ENCODE measurements around the gene URB1. TPM values are rescaled to one million over a fixed set of nuclear protein-coding genes. Genes with fewer than 3 reads are reported as not detected.

The URB1 gene
- total RNA-seq, 2 experiments from 2014 or later, result 19.4 to 25.4 TPM

GRCh38 chr21:32410291-32410690, 17.5 kb upstream of the URB1 start:
- Histone ChIP-seq H3K4me1 (ENCODE audit: insufficient read depth, low read length, poor library complexity, severe bottlenecking) (no peaks in the 10 kb centered on the region), H3K9me3 (ENCODE audit: low read length) (no peaks in the 10 kb centered on the region), H3K27ac (ENCODE audit: low read depth, low read length, poor library complexity, severe bottlenecking) (no peak overlapping the region), H3K4me2 (ENCODE audit: low read length) (no peak overlapping the region), H2AFZ (ENCODE audit: low read length) (no peak overlapping the region), H3K36me3 (ENCODE audit: insufficient read depth, low read length) (no peaks in the 10 kb centered on the region), H3K9me2 (ENCODE audit: insufficient read depth, low read length) (no peaks in the 10 kb centered on the region), H3K4me3 (ENCODE audit: low read depth, low read length, poor library complexity, severe bottlenecking) (no peak overlapping the region), H3K79me2 (ENCODE audit: insufficient read depth, low read depth, low read length) (no peaks in the 10 kb centered on the region), H4K20me1 (ENCODE audit: insufficient read depth, low read length) (no peaks in the 10 kb centered on the region)
- ChIA-PET CTCF (ENCODE audit: unreplicated experiment) (no interaction called here), POLR2A (no interaction called here)
- intact Hi-C loops (cut with micrococcal nuclease; ENCODE audit: unreplicated experiment), result no loop called here
- no TSS peak for BruUV-seq (replicated peaks)
- TF ChIP-seq, protein P1, sequence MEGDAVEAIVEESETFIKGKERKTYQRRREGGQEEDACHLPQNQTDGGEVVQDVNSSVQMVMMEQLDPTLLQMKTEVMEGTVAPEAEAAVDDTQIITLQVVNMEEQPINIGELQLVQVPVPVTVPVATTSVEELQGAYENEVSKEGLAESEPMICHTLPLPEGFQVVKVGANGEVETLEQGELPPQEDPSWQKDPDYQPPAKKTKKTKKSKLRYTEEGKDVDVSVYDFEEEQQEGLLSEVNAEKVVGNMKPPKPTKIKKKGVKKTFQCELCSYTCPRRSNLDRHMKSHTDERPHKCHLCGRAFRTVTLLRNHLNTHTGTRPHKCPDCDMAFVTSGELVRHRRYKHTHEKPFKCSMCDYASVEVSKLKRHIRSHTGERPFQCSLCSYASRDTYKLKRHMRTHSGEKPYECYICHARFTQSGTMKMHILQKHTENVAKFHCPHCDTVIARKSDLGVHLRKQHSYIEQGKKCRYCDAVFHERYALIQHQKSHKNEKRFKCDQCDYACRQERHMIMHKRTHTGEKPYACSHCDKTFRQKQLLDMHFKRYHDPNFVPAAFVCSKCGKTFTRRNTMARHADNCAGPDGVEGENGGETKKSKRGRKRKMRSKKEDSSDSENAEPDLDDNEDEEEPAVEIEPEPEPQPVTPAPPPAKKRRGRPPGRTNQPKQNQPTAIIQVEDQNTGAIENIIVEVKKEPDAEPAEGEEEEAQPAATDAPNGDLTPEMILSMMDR (conservative IDR thresholded peaks at IDR 0.05; ENCODE audit: low read length), result no peak
- no peak for TF ChIP-seq EZH2phosphoT487 (IDR thresholded peaks at IDR 0.05; ENCODE audit: borderline replicate concordance, low read depth, low read length)
- DNase-seq (ENCODE audit: low spot score), result no peak

DNA sequence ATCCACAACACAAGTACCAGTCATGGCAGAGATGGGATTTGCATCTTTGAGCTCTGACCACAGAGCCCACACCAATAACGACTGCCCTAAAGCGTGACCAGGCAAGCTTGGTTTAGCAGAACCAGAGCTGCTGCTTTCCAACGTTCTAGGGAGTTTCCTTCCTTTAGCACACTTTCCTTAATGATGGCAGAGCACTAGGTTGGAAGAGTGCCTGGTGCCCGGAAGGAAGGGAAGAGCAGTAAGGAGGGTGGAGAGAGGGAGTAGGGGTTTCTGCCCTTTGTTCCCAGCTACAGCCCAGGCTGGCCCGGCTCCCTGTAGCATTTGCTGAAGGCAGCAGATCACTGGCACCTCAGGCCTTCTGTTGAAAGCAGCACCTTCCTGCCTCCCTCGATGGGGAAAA, 13.6 kb upstream of the URB1 start:
- Histone ChIP-seq H3K36me3 (ENCODE audit: insufficient read depth, low read length) (no peaks in the 10 kb centered on the region), H3K4me1 (ENCODE audit: insufficient read depth, low read length, poor library complexity, severe bottlenecking) (no peaks in the 10 kb centered on the region), H3K9me2 (ENCODE audit: insufficient read depth, low read length) (no peaks in the 10 kb centered on the region), H2AFZ (ENCODE audit: low read length) (no peak overlapping the region), H3K27ac (ENCODE audit: low read depth, low read length, poor library complexity, severe bottlenecking) (no peak overlapping the region), H3K4me3 (ENCODE audit: low read depth, low read length, poor library complexity, severe bottlenecking) (no peak overlapping the region), H3K79me2 (ENCODE audit: insufficient read depth, low read depth, low read length) (no peaks in the 10 kb centered on the region), H3K9me3 (ENCODE audit: low read length) (no peaks in the 10 kb centered on the region), H4K20me1 (ENCODE audit: insufficient read depth, low read length) (no peaks in the 10 kb centered on the region), H3K4me2 (ENCODE audit: low read length) (no peak overlapping the region)
- no TSS peak for BruUV-seq (replicated peaks)
- TF ChIP-seq, protein P1 (conservative IDR thresholded peaks at IDR 0.05; ENCODE audit: low read length), result no peak
- TF ChIP-seq EZH2phosphoT487 (IDR thresholded peaks at IDR 0.05; ENCODE audit: borderline replicate concordance, low read depth, low read length), result no peak
- DNase-seq (ENCODE audit: low spot score), result no peak
- ChIA-PET POLR2A (no interaction called here), CTCF (ENCODE audit: unreplicated experiment) (no interaction called here)
- intact Hi-C loops (cut with micrococcal nuclease; ENCODE audit: unreplicated experiment), result no loop called here

GRCh38 chr21:32403201-32403777, 10.5 kb upstream of the URB1 start:
- Histone ChIP-seq H4K20me1 (ENCODE audit: insufficient read depth, low read length) (no peaks in the 10 kb centered on the region), H3K9me3 (ENCODE audit: low read length) (no peaks in the 10 kb centered on the region), H3K4me1 (ENCODE audit: insufficient read depth, low read length, poor library complexity, severe bottlenecking) (no peaks in the 10 kb centered on the region), H3K9me2 (ENCODE audit: insufficient read depth, low read length) (no peaks in the 10 kb centered on the region), H3K4me3 (ENCODE audit: low read depth, low read length, poor library complexity, severe bottlenecking) (no peak overlapping the region), H3K79me2 (ENCODE audit: insufficient read depth, low read depth, low read length) (no peaks in the 10 kb centered on the region), H3K36me3 (ENCODE audit: insufficient read depth, low read length) (no peaks in the 10 kb centered on the region), H3K4me2 (ENCODE audit: low read length) (peak overlapping the region; percentile 44), H2AFZ (ENCODE audit: low read length) (peak overlapping the region; percentile 84), H3K27ac (ENCODE audit: low read depth, low read length, poor library complexity, severe bottlenecking) (no peak overlapping the region)
- DNase-seq (ENCODE audit: low spot score), result peak; percentile 70
- BruUV-seq (replicated peaks), result no TSS peak
- TF ChIP-seq, protein P1 (conservative IDR thresholded peaks at IDR 0.05; ENCODE audit: low read length), result peak; percentile 85
- TF ChIP-seq EZH2phosphoT487 (IDR thresholded peaks at IDR 0.05; ENCODE audit: borderline replicate concordance, low read depth, low read length), result no peak
- intact Hi-C loops (cut with micrococcal nuclease; ENCODE audit: unreplicated experiment), result loop anchor here (5.0 kb wide), 1 partner anchor 164 kb away; no protein-coding TSS in a partner anchor
- ChIA-PET POLR2A (interaction anchor here (0.7 kb wide), 1 partner anchor 103 kb away, joined by 4 read pairs; no protein-coding TSS in a partner anchor), CTCF (ENCODE audit: unreplicated experiment) (interaction anchor here (1.2 kb wide), 1 partner anchor 198 kb away, joined by 7 read pairs; no protein-coding TSS in a partner anchor)
